ENCODE results near the gene MRGPRE. TPM values are rescaled to one million over a fixed set of nuclear protein-coding genes. Genes with fewer than 3 reads are reported as not detected.

Gene MRGPRE, protein sequence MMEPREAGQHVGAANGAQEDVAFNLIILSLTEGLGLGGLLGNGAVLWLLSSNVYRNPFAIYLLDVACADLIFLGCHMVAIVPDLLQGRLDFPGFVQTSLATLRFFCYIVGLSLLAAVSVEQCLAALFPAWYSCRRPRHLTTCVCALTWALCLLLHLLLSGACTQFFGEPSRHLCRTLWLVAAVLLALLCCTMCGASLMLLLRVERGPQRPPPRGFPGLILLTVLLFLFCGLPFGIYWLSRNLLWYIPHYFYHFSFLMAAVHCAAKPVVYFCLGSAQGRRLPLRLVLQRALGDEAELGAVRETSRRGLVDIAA
- total RNA-seq = 0.54 and 0.78 TPM in 2 replicates

DNA sequence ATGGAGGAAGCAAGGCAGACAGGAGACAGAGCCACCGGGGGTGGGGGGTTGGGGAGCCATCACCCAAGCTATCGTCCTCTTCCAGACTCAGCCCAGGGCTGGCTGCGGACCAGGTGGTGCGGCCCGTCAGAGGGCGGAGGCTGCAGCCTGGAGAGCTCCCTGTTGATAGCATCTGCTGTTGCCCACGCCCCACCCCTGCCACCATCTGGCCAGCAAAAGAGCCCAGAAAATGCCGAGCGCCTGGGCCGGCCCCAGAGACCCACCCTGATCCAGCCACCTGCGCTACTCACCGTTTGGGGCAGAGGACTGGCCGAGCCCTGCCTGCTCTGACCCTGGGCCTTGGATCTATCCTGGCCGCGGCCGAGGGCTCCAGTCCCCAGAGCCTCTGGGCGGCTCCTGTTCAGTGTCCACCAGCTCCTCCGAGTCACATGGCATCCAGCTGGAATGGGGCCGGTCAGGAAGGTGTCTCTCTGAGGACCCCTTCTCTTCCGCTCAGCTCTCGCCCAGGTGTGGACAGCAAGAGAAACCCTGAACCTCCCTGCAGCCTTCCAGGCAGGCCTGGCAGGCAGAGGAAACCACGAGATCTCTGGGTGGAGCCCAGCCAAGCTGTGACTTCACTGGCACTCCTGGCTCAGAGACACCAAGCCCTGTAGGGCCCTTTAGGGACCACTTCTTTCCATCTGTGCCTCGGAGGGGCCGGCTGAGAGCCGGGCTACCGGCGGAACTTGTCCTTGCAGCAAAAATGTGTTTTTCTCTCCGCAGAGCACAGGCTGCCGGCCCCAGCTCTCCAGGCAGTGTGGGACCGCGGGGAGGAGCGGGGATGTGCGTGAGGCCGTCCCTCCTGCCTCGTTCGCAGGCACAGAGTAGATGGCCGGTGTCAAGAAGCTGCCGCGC is at the start of gene MRGPRE:
Gene MRGPRE (minus strand): TSS at position 567 of the 894 bp plus-strand sequence. CDS start 3,618 bp downstream, outside the sequence.

DNA sequence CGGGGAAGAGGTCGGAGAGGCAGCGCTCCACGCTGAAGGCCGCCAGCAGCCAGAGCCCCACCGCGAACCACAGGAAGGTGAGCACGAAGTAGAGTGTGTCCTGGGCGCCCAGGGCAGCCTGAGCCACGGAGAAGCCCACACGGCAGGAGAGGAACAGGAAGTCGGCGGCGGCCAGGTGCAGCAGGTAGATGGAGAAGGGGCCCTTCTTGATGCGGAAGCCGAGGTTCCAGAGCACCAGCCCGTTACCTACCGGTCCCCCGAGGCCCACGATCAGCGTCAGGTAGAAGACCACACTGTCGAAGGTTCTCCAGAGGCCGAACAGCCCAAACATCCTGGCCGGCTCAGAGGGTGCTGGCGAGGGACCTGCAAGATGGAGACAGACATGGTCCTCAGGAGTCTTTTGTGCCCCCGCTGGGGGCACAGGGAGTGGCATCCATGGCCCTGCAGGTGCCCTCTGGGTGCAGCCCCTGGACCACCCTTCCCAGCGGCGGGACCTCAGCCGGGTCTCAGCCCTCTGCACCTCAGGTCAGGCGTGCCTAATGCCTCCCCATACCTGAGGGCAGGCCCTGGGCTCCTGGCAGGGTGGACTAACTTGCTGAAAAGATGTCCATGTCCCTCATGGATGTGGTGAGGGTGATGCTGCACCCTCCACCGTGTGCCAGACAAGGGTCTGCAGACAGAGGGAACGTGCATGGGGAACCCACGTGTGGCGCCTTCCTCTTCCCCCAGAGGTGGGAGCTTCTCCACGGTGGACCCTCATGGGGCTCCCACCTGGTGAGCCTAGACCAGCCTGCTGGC is 13.5 kb downstream of the MRGPRE start, which contains the start of gene MRGPRG:
Gene MRGPRG (minus strand): TSS at position 331 of the 798 bp plus-strand sequence. CDS start 0 bp downstream, at position 331.

Other genes starting within 250 kb of the MRGPRE start
- gene NAP1L4, start 240.1 kb downstream of the MRGPRE start, total RNA-seq = 91.5 and 101 TPM in 2 replicates
- gene CARS1, start 175.0 kb downstream of the MRGPRE start, total RNA-seq = 73.4 and 75.1 TPM in 2 replicates
- gene OSBPL5, start 67.1 kb downstream of the MRGPRE start, total RNA-seq = 42.9 and 48.1 TPM in 2 replicates
- not detected in 2 replicates for gene MRGPRG, start 13.6 kb downstream of the MRGPRE start, total RNA-seq
- gene ZNF195, start 146.7 kb upstream of the MRGPRE start, total RNA-seq = 12.2 and 15.5 TPM in 2 replicates